Measurements from ENCODE around the gene HSF2BP.

GRCh38 chr21:43645136-43645891 is 14.0 kb downstream of the HSF2BP start:
- TF ChIP-seq EP300 (IDR thresholded peaks at IDR 0.05): no peak
- no peak for TF ChIP-seq POLR2A (IDR thresholded peaks at IDR 0.05)
- TF ChIP-seq, protein P1, sequence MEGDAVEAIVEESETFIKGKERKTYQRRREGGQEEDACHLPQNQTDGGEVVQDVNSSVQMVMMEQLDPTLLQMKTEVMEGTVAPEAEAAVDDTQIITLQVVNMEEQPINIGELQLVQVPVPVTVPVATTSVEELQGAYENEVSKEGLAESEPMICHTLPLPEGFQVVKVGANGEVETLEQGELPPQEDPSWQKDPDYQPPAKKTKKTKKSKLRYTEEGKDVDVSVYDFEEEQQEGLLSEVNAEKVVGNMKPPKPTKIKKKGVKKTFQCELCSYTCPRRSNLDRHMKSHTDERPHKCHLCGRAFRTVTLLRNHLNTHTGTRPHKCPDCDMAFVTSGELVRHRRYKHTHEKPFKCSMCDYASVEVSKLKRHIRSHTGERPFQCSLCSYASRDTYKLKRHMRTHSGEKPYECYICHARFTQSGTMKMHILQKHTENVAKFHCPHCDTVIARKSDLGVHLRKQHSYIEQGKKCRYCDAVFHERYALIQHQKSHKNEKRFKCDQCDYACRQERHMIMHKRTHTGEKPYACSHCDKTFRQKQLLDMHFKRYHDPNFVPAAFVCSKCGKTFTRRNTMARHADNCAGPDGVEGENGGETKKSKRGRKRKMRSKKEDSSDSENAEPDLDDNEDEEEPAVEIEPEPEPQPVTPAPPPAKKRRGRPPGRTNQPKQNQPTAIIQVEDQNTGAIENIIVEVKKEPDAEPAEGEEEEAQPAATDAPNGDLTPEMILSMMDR (IDR thresholded peaks at IDR 0.05): peak in 5 of 6 experiments; percentile 41 to 68 (median 53)

All from upper lobe of left lung (tissue), 4 donors.